ENCODE data around the gene CGB3. TPM values are rescaled to one million over a fixed set of nuclear protein-coding genes. Genes with fewer than 3 reads are reported as not detected.

The CGB3 gene
- total RNA-seq, 1 experiment from 2014 or later, result not detected

GRCh38 chr19:49069026-49069425, 44.9 kb upstream of the CGB3 start:
- CTCF ChIA-PET, result no interaction called here

DNA sequence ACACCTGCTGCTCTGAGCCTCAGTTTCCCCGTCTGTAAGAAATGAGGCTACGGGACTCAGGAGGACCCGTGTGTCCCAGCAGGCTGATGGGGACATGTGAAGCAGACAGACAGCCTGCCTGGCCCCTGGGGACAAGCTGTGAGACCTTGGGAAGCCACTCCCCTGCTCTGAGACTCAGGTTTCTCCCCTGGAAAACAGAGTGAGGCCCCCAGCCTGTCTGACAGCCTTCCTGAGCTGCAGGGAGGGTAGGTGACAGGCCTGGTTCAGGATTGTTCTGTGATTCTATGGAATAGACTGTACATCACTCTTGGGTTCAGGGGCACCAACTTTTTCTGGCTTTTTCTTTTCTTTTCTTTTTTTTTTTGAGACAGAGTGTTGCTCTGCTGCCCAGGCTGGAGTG, 43.4 kb upstream of the CGB3 start:
- no peaks in the 10 kb centered on the region for H4K20me1 ChIP-seq (ENCODE audit: low read length)
- no peak overlapping the region for H3K4me2 ChIP-seq (ENCODE audit: low read length)
- H3K27ac ChIP-seq (ENCODE audit: low read length), result no peak overlapping the region
- no peaks in the 10 kb centered on the region for H3K4me1 ChIP-seq (ENCODE audit: insufficient read depth, low read length)
- H3K27me3 ChIP-seq (ENCODE audit: low read length), result no peaks in the 10 kb centered on the region
- ChIA-PET CTCF (no interaction called here), POLR2A (ENCODE audit: unreplicated experiment) (no interaction called here)
- DNase-seq (no peak), ATAC-seq (no peak)
- H3K9me3 ChIP-seq (ENCODE audit: low read length), result no peaks in the 10 kb centered on the region
- intact Hi-C loops (cut with micrococcal nuclease), result no loop called here
- H3K4me3 ChIP-seq (ENCODE audit: low read length), result no peak overlapping the region
- no TSS peak for BruUV-seq (replicated peaks)
- H2AFZ ChIP-seq (ENCODE audit: low read length), result no peak overlapping the region
- TF ChIP-seq, protein P1, sequence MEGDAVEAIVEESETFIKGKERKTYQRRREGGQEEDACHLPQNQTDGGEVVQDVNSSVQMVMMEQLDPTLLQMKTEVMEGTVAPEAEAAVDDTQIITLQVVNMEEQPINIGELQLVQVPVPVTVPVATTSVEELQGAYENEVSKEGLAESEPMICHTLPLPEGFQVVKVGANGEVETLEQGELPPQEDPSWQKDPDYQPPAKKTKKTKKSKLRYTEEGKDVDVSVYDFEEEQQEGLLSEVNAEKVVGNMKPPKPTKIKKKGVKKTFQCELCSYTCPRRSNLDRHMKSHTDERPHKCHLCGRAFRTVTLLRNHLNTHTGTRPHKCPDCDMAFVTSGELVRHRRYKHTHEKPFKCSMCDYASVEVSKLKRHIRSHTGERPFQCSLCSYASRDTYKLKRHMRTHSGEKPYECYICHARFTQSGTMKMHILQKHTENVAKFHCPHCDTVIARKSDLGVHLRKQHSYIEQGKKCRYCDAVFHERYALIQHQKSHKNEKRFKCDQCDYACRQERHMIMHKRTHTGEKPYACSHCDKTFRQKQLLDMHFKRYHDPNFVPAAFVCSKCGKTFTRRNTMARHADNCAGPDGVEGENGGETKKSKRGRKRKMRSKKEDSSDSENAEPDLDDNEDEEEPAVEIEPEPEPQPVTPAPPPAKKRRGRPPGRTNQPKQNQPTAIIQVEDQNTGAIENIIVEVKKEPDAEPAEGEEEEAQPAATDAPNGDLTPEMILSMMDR (conservative IDR thresholded peaks at IDR 0.05; ENCODE audit: low read depth, low read length), result no peak
- TF ChIP-seq EZH2 (IDR thresholded peaks at IDR 0.05; ENCODE audit: low read length, unreplicated experiment) (no peak), EZH2phosphoT487 (IDR thresholded peaks at IDR 0.05; ENCODE audit: borderline replicate concordance, low read length) (no peak)
- H3K9ac ChIP-seq (ENCODE audit: low read length), result no peak overlapping the region
- no peaks in the 10 kb centered on the region for H3K79me2 ChIP-seq (ENCODE audit: low read length)
- no peaks in the 10 kb centered on the region for H3K36me3 ChIP-seq (ENCODE audit: low read depth, low read length)
- H3K9me2 ChIP-seq (replicated peaks; ENCODE audit: low read length), result no peaks in the 10 kb centered on the region
- H3F3A ChIP-seq (ENCODE audit: low read length, unreplicated experiment), result no peaks in the 10 kb centered on the region

More at GRCh38 chr19:49069026-49069425, 44.9 kb upstream of the CGB3 start:
- POLR2A ChIA-PET (ENCODE audit: unreplicated experiment), result no interaction called here
- Histone ChIP-seq H3F3A (ENCODE audit: low read length, unreplicated experiment) (no peaks in the 10 kb centered on the region), H3K4me3 (ENCODE audit: low read length) (no peak overlapping the region), H3K36me3 (ENCODE audit: low read depth, low read length) (no peaks in the 10 kb centered on the region), H3K27me3 (ENCODE audit: low read length) (0 out of 2 replicates have a peak, but pooled peaks cover 7% of the 10 kb centered on the region), H2AFZ (ENCODE audit: low read length) (no peak overlapping the region), H3K4me1 (ENCODE audit: insufficient read depth, low read length) (no peaks in the 10 kb centered on the region), H3K27ac (ENCODE audit: low read length) (no peak overlapping the region), H3K9me3 (ENCODE audit: low read length) (no peaks in the 10 kb centered on the region), H3K79me2 (ENCODE audit: low read length) (no peaks in the 10 kb centered on the region), H4K20me1 (ENCODE audit: low read length) (no peaks in the 10 kb centered on the region), H3K9ac (ENCODE audit: low read length) (no peak overlapping the region), H3K4me2 (ENCODE audit: low read length) (no peak overlapping the region), H3K9me2 (replicated peaks; ENCODE audit: low read length) (no peaks in the 10 kb centered on the region)
- DNase-seq (no peak), ATAC-seq (no peak)
- TF ChIP-seq, protein P1 (conservative IDR thresholded peaks at IDR 0.05; ENCODE audit: low read depth, low read length), result no peak
- TF ChIP-seq EZH2 (IDR thresholded peaks at IDR 0.05; ENCODE audit: low read length, unreplicated experiment) (no peak), EZH2phosphoT487 (IDR thresholded peaks at IDR 0.05; ENCODE audit: borderline replicate concordance, low read length) (no peak)
- BruUV-seq (replicated peaks), result no TSS peak
- intact Hi-C loops (cut with micrococcal nuclease), result no loop called here

DNA sequence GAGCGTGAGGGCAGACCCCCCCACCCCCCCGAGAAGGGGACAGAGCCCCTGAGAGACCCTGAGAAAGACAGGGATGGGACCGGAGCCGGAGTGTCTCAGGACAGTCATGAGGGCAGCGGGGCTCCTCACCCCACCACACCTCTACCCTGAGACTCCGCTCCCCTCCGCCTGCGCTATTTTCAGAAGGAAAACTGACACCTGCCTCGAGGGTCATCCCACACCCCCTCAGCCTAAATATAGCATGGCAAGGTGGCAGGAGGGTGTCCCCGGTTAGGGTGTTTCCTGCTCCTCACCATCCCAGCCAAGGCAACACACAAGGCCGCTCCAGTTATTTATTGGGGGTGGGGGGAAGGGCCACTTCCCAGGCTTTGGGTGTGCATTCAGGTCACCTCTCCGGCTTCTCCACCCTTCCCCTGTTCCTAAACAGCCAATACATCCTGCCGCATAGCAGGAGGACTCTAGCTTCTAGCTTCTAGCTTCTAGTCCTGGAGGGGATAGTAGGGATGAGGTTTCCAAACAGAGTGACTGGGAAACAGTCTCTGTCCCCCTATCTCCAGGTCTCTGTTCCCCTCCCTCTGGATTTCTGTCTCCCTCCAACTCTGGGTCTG, 41.9 kb upstream of the CGB3 start:
- Histone ChIP-seq H3K4me1 (ENCODE audit: insufficient read depth, low read length) (no peaks in the 10 kb centered on the region), H3K4me2 (ENCODE audit: low read length) (no peak overlapping the region), H3K9me3 (ENCODE audit: low read length) (no peaks in the 10 kb centered on the region), H3K9me2 (replicated peaks; ENCODE audit: low read length) (no peaks in the 10 kb centered on the region), H2AFZ (ENCODE audit: low read length) (no peak overlapping the region), H3K27me3 (ENCODE audit: low read length) (no peaks in the 10 kb centered on the region), H3K79me2 (ENCODE audit: low read length) (no peaks in the 10 kb centered on the region), H3K27ac (ENCODE audit: low read length) (no peak overlapping the region), H3K4me3 (ENCODE audit: low read length) (no peak overlapping the region), H4K20me1 (ENCODE audit: low read length) (no peaks in the 10 kb centered on the region), H3F3A (ENCODE audit: low read length, unreplicated experiment) (no peaks in the 10 kb centered on the region), H3K9ac (ENCODE audit: low read length) (no peak overlapping the region), H3K36me3 (ENCODE audit: low read depth, low read length) (no peaks in the 10 kb centered on the region)
- ChIA-PET POLR2A (ENCODE audit: unreplicated experiment) (no interaction called here), CTCF (no interaction called here)
- intact Hi-C loops (cut with micrococcal nuclease), result no loop called here
- DNase-seq (no peak), ATAC-seq (no peak)
- TF ChIP-seq, protein P1 (conservative IDR thresholded peaks at IDR 0.05; ENCODE audit: low read depth, low read length), result no peak
- no peak for TF ChIP-seq EZH2 (IDR thresholded peaks at IDR 0.05; ENCODE audit: low read length, unreplicated experiment)
- TF ChIP-seq EZH2phosphoT487 (IDR thresholded peaks at IDR 0.05; ENCODE audit: borderline replicate concordance, low read length), result no peak
- no TSS peak for BruUV-seq (replicated peaks)
